PFSK-1 (cell line): ENCODE results near the gene GMDS.
A peak's percentile ranks its signal among the peaks of the same experiment; 100 is the strongest.

Experiments used
- FOXP2 ChIP-seq: optimal IDR thresholded peaks from 2 replicates; pipeline ENCODE3; 2011; ENCODE audit warnings: borderline replicate concordance, control low read depth, inconsistent platforms; ENCODE audit not compliant: insufficient read depth; ENCODE audit errors: extremely low read length, extremely low read depth
- POLR2AphosphoS5 ChIP-seq: IDR thresholded peaks from 2 replicates; pipeline ENCODE4 v1.6.1; 2012; ENCODE audit warnings: low read depth, mild to moderate bottlenecking, control low read depth, low read length, moderate library complexity
- SIN3A ChIP-seq: IDR thresholded peaks from 2 replicates; pipeline ENCODE4 v1.6.1; 2012; ENCODE audit warnings: mild to moderate bottlenecking, low read length, moderate library complexity, borderline replicate concordance; ENCODE audit not compliant: insufficient read depth
- TAF1 ChIP-seq: IDR thresholded peaks from 2 replicates; pipeline ENCODE4 v1.6.1; 2012; ENCODE audit warnings: low read length, control low read depth, borderline replicate concordance; ENCODE audit not compliant: insufficient read depth
- TF ChIP-seq, protein P1 (sequence below), 2 experiments: IDR thresholded peaks; 2 replicates each; pipeline versions ENCODE4 v1.6.1 to v1.8.0; 2011 to 2012; ENCODE audit warnings: low read depth in 2 of 2, low read length in 2 of 2, control low read depth in 1 of 2, inconsistent platforms in 1 of 2, mild to moderate bottlenecking in 1 of 2, moderate library complexity in 1 of 2; ENCODE audit not compliant: insufficient read depth in 1 of 2

The GMDS gene

DNA sequence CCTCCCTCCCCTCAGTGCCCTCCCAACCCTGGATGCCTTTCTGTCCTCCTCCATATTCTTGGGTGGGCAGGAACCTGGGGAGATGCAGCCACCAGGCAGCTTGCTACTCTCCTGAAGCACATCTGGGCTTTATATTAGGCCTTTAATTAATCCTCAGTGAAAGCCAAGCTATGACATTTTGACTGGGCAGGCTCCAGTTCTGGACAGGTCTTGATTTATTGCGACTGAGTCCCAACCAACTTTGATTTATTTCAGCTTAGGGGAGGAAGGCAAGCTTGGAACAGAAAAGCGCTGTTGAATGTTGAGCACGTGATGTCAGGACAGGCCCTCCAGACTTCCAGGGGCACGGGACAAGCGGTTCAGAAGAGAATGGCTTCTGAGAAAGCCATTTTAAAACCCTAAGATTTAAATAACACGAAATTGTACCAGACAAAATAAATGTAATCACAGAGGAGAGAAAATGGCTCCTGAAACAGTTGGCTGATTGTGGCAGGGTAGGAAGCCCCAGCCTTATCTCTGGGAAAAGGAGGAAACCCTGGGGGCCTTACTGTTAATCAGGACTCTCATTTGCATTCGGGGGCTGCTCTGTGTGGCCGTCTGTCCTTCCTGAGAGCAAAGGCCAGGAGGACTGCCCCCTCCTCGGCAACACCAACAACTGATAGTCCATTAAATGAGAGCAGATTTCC is 341.5 kb downstream of the GMDS start:
- no peak for TF ChIP-seq FOXP2
- TF ChIP-seq POLR2AphosphoS5: no peak
- no peak for TF ChIP-seq SIN3A
- TF ChIP-seq, protein P1, sequence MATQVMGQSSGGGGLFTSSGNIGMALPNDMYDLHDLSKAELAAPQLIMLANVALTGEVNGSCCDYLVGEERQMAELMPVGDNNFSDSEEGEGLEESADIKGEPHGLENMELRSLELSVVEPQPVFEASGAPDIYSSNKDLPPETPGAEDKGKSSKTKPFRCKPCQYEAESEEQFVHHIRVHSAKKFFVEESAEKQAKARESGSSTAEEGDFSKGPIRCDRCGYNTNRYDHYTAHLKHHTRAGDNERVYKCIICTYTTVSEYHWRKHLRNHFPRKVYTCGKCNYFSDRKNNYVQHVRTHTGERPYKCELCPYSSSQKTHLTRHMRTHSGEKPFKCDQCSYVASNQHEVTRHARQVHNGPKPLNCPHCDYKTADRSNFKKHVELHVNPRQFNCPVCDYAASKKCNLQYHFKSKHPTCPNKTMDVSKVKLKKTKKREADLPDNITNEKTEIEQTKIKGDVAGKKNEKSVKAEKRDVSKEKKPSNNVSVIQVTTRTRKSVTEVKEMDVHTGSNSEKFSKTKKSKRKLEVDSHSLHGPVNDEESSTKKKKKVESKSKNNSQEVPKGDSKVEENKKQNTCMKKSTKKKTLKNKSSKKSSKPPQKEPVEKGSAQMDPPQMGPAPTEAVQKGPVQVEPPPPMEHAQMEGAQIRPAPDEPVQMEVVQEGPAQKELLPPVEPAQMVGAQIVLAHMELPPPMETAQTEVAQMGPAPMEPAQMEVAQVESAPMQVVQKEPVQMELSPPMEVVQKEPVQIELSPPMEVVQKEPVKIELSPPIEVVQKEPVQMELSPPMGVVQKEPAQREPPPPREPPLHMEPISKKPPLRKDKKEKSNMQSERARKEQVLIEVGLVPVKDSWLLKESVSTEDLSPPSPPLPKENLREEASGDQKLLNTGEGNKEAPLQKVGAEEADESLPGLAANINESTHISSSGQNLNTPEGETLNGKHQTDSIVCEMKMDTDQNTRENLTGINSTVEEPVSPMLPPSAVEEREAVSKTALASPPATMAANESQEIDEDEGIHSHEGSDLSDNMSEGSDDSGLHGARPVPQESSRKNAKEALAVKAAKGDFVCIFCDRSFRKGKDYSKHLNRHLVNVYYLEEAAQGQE (IDR thresholded peaks at IDR 0.05; ENCODE audit: insufficient read depth in 1 of 2, low read depth in 2 of 2, low read length in 2 of 2): peak in 1 of 2 experiments; percentile 30; a peak in 1 of 4 replicates
- TF ChIP-seq TAF1: peak; percentile 24; the same call in 1 of the 2 replicates

DNA sequence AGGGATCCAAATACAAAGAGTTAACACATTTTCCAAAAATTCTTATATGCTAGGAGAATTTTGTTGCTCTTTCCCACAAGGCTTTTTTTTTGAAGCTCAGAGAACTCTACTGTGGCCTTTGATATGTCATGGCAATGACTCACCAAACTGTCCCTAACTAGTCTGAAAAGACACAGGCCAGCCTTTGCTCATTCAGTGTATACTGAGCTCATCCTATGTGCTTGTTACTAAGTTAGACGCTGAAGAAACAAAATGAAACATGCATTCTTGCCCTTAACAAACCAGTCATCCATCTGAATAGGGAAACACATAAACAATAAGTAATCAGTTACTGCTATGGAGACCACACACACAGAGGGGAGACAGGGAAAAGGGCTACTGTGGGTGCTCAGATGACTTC is 343.8 kb downstream of the GMDS start:
- TF ChIP-seq SIN3A: no peak
- TF ChIP-seq POLR2AphosphoS5: no peak
- TF ChIP-seq, protein P1 (IDR thresholded peaks at IDR 0.05; ENCODE audit: insufficient read depth in 1 of 2, low read depth in 2 of 2, low read length in 2 of 2): no peak
- no peak for TF ChIP-seq TAF1
- TF ChIP-seq FOXP2: no peak

DNA sequence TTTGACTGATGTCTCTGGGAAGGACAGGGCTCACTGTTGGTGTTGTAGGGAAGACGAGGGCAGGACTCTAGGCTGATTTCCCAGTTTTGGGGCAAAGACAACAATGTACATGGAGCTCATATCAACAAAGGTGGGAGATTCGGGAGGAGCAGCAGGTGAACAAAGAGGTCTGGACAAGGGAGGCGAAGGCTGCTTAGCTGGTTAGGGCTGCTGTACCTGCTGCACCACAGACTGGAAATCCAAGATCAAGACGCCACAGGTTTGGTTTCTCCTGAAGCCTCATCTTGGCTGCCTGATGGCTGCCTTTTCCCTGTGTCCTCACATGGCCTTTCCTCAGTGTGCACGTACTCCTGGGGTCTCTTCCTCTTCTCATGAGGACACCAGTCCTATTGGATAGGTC is 348.5 kb downstream of the GMDS start:
- TF ChIP-seq, protein P1 (IDR thresholded peaks at IDR 0.05; ENCODE audit: insufficient read depth in 1 of 2, low read depth in 2 of 2, low read length in 2 of 2): no peak
- TF ChIP-seq POLR2AphosphoS5 (no peak), SIN3A (no peak)

DNA sequence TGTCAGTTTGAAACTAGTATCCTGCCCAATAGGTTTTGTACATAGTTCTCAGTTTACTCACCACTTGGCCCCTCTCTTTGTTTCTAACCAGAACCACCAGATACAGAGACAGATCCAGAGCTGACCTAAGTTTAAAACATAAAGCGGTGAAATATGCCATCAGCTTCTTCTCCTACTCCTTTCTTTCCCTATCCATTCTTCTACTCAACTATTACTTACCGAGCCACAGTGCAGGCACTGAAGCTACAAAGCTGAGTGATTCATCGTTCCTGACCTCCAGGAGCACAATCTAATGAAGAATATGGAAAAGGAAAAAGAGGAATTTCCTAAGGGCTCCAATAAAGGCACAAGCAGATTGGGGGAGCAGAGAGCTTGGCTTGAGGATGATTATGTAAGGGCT is 349.7 kb downstream of the GMDS start:
- TF ChIP-seq SIN3A (no peak), POLR2AphosphoS5 (no peak), TAF1 (no peak), FOXP2 (no peak)
- TF ChIP-seq, protein P1 (IDR thresholded peaks at IDR 0.05; ENCODE audit: insufficient read depth in 1 of 2, low read depth in 2 of 2, low read length in 2 of 2): no peak
